H9 (cell line): Measurements from ENCODE around the gene DOHH. TPM values are rescaled to one million over a fixed set of nuclear protein-coding genes. Genes with fewer than 3 reads are reported as not detected.
A peak's percentile ranks its signal among the peaks of the same experiment; 100 is the strongest.

Experiments used
- DNase-seq: peaks from one replicate; pipeline ENCODE4 v3.0.0-alpha.2; 2017
- H2AFZ ChIP-seq: one replicate; pipeline ENCODE4 v1.6.1; 2013; ENCODE audit warnings: mild to moderate bottlenecking, low read length, control low read depth, moderate library complexity
- H2AK5ac ChIP-seq: 2 replicates; pipeline ENCODE4 v1.6.1; 2013; ENCODE audit warnings: low read length, control low read depth, mixed read lengths; ENCODE audit not compliant: insufficient read length
- H2BK120ac ChIP-seq: one replicate; pipeline ENCODE4 v1.6.1; 2013; ENCODE audit warnings: low read depth, mild to moderate bottlenecking, low read length, control low read depth, inconsistent platforms; ENCODE audit not compliant: poor library complexity, severe bottlenecking
- H2BK12ac ChIP-seq: 2 replicates; pipeline ENCODE4 v1.6.1; 2013; ENCODE audit warnings: low read length, control low read depth, mixed read lengths, low read depth; ENCODE audit not compliant: insufficient read length
- H2BK15ac ChIP-seq: 2 replicates; pipeline ENCODE4 v1.6.1; 2013; ENCODE audit warnings: low read depth, low read length, control low read depth
- H2BK20ac ChIP-seq: one replicate; pipeline ENCODE4 v1.6.1; 2013; ENCODE audit warnings: low read depth, mild to moderate bottlenecking, low read length, control low read depth, inconsistent platforms; ENCODE audit not compliant: poor library complexity, severe bottlenecking
- H2BK5ac ChIP-seq: 2 replicates; pipeline ENCODE4 v1.6.1; 2013; ENCODE audit warnings: low read length, control low read depth, mixed read lengths; ENCODE audit not compliant: insufficient read length
- H3K14ac ChIP-seq: 2 replicates; pipeline ENCODE4 v1.6.1; 2013; ENCODE audit warnings: low read length, control low read depth; ENCODE audit not compliant: insufficient read depth
- H3K18ac ChIP-seq: 2 replicates; pipeline ENCODE4 v1.6.1; 2013; ENCODE audit warnings: low read depth, mild to moderate bottlenecking, mixed read lengths, low read length, control low read depth; ENCODE audit not compliant: insufficient read length
- H3K23ac ChIP-seq: 2 replicates; pipeline ENCODE4 v1.6.1; 2013; ENCODE audit warnings: low read length, control low read depth, mixed read lengths, low read depth; ENCODE audit not compliant: insufficient read length
- H3K23me2 ChIP-seq: 2 replicates; pipeline ENCODE4 v1.6.1; 2013; ENCODE audit warnings: low read depth, mild to moderate bottlenecking, mixed read lengths, low read length, control low read depth; ENCODE audit not compliant: insufficient read length, poor library complexity, severe bottlenecking
- H3K27ac ChIP-seq: 2 replicates; pipeline ENCODE4 v1.5.1; 2013; ENCODE audit warnings: low read length, control low read depth, mixed read lengths, low read depth; ENCODE audit not compliant: insufficient read length
- H3K27me3 ChIP-seq: 2 replicates; pipeline ENCODE4 v1.6.1; 2013; ENCODE audit warnings: low read length, control low read depth, inconsistent platforms; ENCODE audit not compliant: insufficient read depth
- H3K4ac ChIP-seq: 2 replicates; pipeline ENCODE4 v1.6.1; 2013; ENCODE audit warnings: low read depth, mild to moderate bottlenecking, control low read depth, inconsistent platforms, low read length, moderate library complexity
- H3K4me1 ChIP-seq: 2 replicates; pipeline ENCODE4 v1.6.1; 2013; ENCODE audit warnings: low read length, control low read depth, inconsistent platforms; ENCODE audit not compliant: insufficient read depth
- H3K4me2 ChIP-seq: 2 replicates; pipeline ENCODE4 v1.6.1; 2013; ENCODE audit warnings: low read length, control low read depth, mixed read lengths; ENCODE audit not compliant: insufficient read length, insufficient read depth
- H3K56ac ChIP-seq: 2 replicates; pipeline ENCODE4 v1.6.1; 2013; ENCODE audit warnings: low read depth, mild to moderate bottlenecking, mixed read lengths, low read length, control low read depth; ENCODE audit not compliant: insufficient read length
- H3K79me1 ChIP-seq: 2 replicates; pipeline ENCODE4 v1.6.1; 2013; ENCODE audit warnings: low read depth, mild to moderate bottlenecking, moderate library complexity, low read length, control low read depth, inconsistent platforms; ENCODE audit not compliant: insufficient read depth, poor library complexity, severe bottlenecking
- H3K79me2 ChIP-seq: 2 replicates; pipeline ENCODE4 v1.6.1; 2013; ENCODE audit warnings: low read length, control low read depth, inconsistent platforms; ENCODE audit not compliant: insufficient read depth
- H3K9ac ChIP-seq: 2 replicates; pipeline ENCODE4 v1.6.1; 2013; ENCODE audit warnings: low read length, control low read depth, mixed read lengths; ENCODE audit not compliant: insufficient read length; ENCODE audit errors: extremely low read depth
- H3K9me3 ChIP-seq: one replicate; pipeline ENCODE4 v1.6.1; 2013; ENCODE audit warnings: low read depth, low read length, inconsistent platforms; ENCODE audit not compliant: control insufficient read depth
- H3T11ph ChIP-seq: one replicate; pipeline ENCODE4 v1.6.1; 2013; ENCODE audit warnings: mild to moderate bottlenecking, low read length, control low read depth, inconsistent platforms
- H4K20me1 ChIP-seq: one replicate; pipeline ENCODE4 v1.6.1; 2013; ENCODE audit not compliant: control insufficient read depth, insufficient read length, insufficient read depth
- H4K5ac ChIP-seq: 2 replicates; pipeline ENCODE4 v1.6.1; 2013; ENCODE audit warnings: low read depth, mild to moderate bottlenecking, mixed read lengths, low read length, control low read depth; ENCODE audit not compliant: insufficient read length
- H4K8ac ChIP-seq: replicated peaks from 2 replicates; pipeline ENCODE4 v1.6.1; 2013; ENCODE audit warnings: low read length, control low read depth, mixed read lengths, low read depth; ENCODE audit not compliant: insufficient read length
- H4K91ac ChIP-seq: 2 replicates; pipeline ENCODE4 v1.6.1; 2013; ENCODE audit warnings: low read depth, mild to moderate bottlenecking, moderate library complexity, mixed read lengths, low read length, control low read depth; ENCODE audit not compliant: insufficient read length
- H3K27ac Mint-ChIP-seq, 3 experiments: 2 replicates in 2 of 3; 3 replicates in 1 of 3; pipeline ENCODE4 v1.8.0; 2020 to 2021; ENCODE audit warnings: mixed read lengths in 3 of 3, mild to moderate bottlenecking in 1 of 3, moderate library complexity in 1 of 3
- H3K27me3 Mint-ChIP-seq: 2 replicates; pipeline ENCODE4 v1.8.0; 2021; ENCODE audit warnings: low read depth, mild to moderate bottlenecking, moderate library complexity, mixed read lengths
- H3K36me3 Mint-ChIP-seq, 3 experiments: 2 replicates in 2 of 3; 3 replicates in 1 of 3; pipeline ENCODE4 v1.8.0; 2020 to 2021; ENCODE audit warnings: low read depth in 3 of 3, mixed read lengths in 3 of 3; ENCODE audit not compliant: insufficient read depth in 1 of 3
- H3K4me1 Mint-ChIP-seq, 2 experiments: 2 replicates each; pipeline ENCODE4 v1.8.0; 2020; ENCODE audit warnings: mixed read lengths in 2 of 2
- H3K4me3 Mint-ChIP-seq, 2 experiments: 2 replicates in 1 of 2; 3 replicates in 1 of 2; pipeline ENCODE4 v1.8.0; 2020 to 2021; ENCODE audit warnings: mild to moderate bottlenecking in 2 of 2, mixed read lengths in 2 of 2, moderate library complexity in 1 of 2
- H3K9me3 Mint-ChIP-seq, 2 experiments: 2 replicates in 1 of 2; 3 replicates in 1 of 2; pipeline ENCODE4 v1.8.0; 2020; ENCODE audit warnings: mild to moderate bottlenecking in 2 of 2, mixed read lengths in 2 of 2, moderate library complexity in 1 of 2
- CTCF ChIP-seq: fragments of 200-600 bp; sonication (generic); conservative IDR thresholded peaks from 3 replicates; pipeline ENCODE4 v1.8.0; 2021; ENCODE audit warnings: antibody characterized with exemption, mild to moderate bottlenecking
- WGBS: extraction: QIAGEN DNeasy Blood & Tissue Kit; methylation state at CpG from one replicate; pipeline ENCODE4 v1.1.7; 2013; ENCODE audit warnings: missing lambda C conversion rate, low lambda C conversion rate, mixed read lengths; ENCODE audit not compliant: insufficient read length; ENCODE audit errors: extremely low coverage; 5-methylcytosine and 5-hydroxymethylcytosine counted together
- total RNA-seq: library from RNA; stranded (reverse); gene quantifications from 2 replicates; pipeline ENCODE4 v1.2.1, GENCODE V29; 2021

DOHH gene
- total RNA-seq, 1 experiment from 2014 or later: 16.5 TPM

GRCh38 chr19:3463714-3464586, 36.5 kb downstream of the DOHH start:
- no peaks in the 10 kb centered on the region; the same call in 1 of the 2 replicates for H3K4me1 ChIP-seq
- no peak overlapping the region for H3T11ph ChIP-seq
- no peak overlapping the region for H2BK120ac ChIP-seq
- no peaks in the 10 kb centered on the region for H4K20me1 ChIP-seq
- no peak overlapping the region for H2AK5ac ChIP-seq
- no peak overlapping the region for H3K18ac ChIP-seq
- H2BK12ac ChIP-seq: no peak overlapping the region
- peaks cover 20% of the 10 kb centered on the region for H3K27me3 ChIP-seq
- no peak overlapping the region for H2AFZ ChIP-seq
- peak; percentile 51 for TF ChIP-seq CTCF
- H3K23me2 ChIP-seq: peaks cover 2% of the 10 kb centered on the region
- H3K9ac ChIP-seq: no peak overlapping the region
- peaks cover 94% of the 10 kb centered on the region for H3K27me3 Mint-ChIP-seq
- no peak overlapping the region for H2BK20ac ChIP-seq
- no peaks in the 10 kb centered on the region for H3K79me1 ChIP-seq
- H3K9me3 Mint-ChIP-seq: peaks cover 9 to 12% of the 10 kb centered on the region in 2 experiments
- H3K4me3 Mint-ChIP-seq: peak overlapping the region; percentile 32 to 79; a peak in 4 of 5 replicates
- H3K4me1 Mint-ChIP-seq: peaks cover 10 to 22% of the 10 kb centered on the region in 2 experiments
- H3K9me3 ChIP-seq: no peaks in the 10 kb centered on the region
- DNase-seq: no peak
- H3K27ac ChIP-seq: no peak overlapping the region
- H3K4ac ChIP-seq: no peak overlapping the region
- no peak overlapping the region for H2BK5ac ChIP-seq
- H3K23ac ChIP-seq: no peak overlapping the region
- WGBS: no CpG with 5 or more reads among the region's 57 CpGs
- no peaks in the 10 kb centered on the region for H3K79me2 ChIP-seq
- H3K56ac ChIP-seq: no peak overlapping the region
- H2BK15ac ChIP-seq: no peak overlapping the region
- no peak overlapping the region for H4K5ac ChIP-seq
- peak overlapping the region; percentile 14 for H3K4me2 ChIP-seq
- no peak overlapping the region for H4K8ac ChIP-seq
- H3K14ac ChIP-seq: no peak overlapping the region
- peaks cover 0 to 4% (median 0%) of the 10 kb centered on the region in 3 experiments; a peak in 2 of 7 replicates for H3K36me3 Mint-ChIP-seq
- no peak overlapping the region for H3K27ac Mint-ChIP-seq
- H4K91ac ChIP-seq: no peak overlapping the region
